Tongue (tissue), 2 donors: ENCODE results near the gene ACTR6. TPM values are rescaled to one million over a fixed set of nuclear protein-coding genes. Genes with fewer than 3 reads are reported as not detected.
"Not testable (repeated sequence)": the region's sequence is repeated elsewhere in the genome, so short reads cannot be mapped to it uniquely, and the experiment has no call there.

Source experiments
- DNase-seq: peaks from one replicate; pipeline ENCODE4 v3.0.0-alpha.2; 2015
- total RNA-seq: library from RNA; depleted of rRNA; stranded (reverse); fragments of >200 nt; gene quantifications from one replicate; pipeline ENCODE4 v1.2.3, GENCODE V29; 2014

Gene ACTR6
- 12.5 TPM for total RNA-seq

DNA sequence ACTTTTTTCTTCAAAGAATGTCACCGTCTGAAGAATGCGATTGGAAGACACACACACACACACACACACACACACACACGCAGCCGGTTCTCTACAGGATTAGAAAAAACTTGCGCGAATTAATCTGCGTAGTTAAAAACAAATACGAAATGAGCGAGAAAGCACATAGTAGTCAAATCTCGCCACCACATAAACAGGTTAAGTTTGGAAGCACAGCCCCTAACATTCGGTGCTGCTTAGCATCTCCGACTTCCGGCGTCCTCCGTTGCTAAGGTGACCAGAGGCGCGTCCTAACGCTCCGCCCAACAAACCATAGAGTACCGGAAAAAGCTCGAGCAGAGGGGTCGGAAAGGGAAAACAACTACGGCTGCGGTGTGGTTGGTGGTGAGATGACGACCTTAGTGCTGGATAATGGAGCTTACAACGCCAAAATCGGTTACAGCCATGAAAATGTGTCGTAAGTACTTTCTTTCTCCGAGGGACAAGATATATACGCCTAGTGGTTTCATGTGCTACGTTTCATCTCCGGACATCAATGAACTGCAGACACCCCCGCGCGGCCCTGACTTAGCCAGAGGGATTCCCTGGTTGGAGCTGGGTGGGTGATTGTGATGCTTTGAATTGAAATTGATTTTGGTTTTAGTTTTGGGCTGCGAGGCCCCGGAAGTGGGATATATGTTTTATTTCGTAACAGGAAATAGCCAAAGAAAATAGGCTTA lies at the start of gene ACTR6:
ACTR6 (plus strand) TSS at position 353 of the 719 bp plus-strand sequence; CDS start at position 390, 37 bp downstream.
- DNase-seq = peak; percentile 99

DNA sequence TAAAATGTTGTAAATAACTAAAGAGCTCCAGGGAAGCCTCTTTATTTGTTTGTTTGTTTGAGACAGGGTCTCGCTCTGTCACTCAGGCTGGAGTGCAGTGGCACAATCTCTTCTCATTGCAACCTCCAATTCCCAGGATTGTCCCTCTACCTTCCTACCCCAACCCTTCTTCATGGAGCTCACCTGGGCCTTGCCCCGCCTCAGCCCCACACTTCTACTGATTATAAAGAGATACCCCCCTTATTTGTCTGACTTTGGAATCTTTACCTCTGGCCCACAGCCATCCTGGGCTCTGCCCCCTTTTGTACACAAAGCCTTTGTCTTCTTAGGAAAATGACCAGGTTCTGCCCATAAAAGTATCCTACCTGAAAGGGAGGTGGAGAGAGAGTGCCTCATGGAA lies 48.8 kb upstream of the ACTR6 start:
- no peak for DNase-seq

DNA sequence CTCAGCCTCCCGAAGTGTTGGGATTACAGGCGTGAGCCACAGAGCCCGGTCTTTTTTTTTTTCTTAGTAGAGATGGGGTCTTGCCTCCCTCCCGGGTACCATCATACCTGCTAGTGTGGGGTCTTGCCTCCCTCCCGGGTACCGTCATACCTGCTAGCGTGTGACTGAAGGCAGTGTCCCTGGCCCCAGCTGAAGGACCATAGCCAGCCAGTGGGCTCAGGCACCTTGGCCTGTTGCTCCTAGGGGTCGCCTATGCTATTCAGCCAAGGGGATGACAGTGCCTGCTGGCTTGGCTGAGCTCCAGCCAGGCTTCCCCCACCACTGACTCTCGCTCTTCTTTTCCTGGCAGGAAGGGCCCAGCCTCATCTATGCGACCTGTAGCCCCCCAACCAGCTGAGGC lies 47.5 kb upstream of the ACTR6 start:
- DNase-seq = no peak

DNA sequence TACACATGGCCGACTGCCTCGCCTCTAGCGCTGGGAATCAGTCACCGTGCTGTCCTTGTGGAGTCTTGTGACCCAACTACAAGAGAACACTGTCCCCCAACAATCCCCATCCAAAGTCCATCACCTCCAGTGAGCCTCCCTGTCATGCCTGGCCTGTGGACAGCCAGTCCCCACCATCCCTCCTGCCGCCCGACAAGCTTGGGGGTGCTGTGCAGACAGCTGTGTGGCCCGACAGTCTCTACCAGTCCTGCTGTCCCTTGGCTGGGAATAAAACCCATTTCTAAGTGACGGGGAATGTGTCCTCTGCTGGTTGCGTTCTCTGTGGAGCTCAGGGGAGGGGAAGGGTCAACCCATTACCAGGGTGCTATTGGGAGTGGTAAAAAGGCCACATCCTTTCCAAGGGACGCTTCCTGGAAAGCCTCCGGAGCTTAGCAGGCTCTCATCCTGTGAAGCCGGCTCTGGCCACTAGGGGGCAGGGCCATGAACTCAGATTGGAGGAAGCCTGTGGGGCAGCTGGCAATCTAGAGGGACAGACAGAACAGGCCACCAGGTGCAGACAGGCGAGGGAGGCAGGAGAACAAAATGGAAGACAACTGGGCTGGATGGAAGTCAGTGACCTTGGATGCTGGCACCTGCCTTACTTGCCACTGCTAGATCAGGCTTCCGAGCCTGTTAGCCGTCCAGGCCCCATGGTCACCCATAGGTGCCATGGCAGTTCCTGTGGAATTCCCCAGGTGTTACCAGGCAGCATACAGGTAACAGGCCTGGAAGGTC lies 46.0 kb upstream of the ACTR6 start:
- DNase-seq = peak; percentile 51

DNA sequence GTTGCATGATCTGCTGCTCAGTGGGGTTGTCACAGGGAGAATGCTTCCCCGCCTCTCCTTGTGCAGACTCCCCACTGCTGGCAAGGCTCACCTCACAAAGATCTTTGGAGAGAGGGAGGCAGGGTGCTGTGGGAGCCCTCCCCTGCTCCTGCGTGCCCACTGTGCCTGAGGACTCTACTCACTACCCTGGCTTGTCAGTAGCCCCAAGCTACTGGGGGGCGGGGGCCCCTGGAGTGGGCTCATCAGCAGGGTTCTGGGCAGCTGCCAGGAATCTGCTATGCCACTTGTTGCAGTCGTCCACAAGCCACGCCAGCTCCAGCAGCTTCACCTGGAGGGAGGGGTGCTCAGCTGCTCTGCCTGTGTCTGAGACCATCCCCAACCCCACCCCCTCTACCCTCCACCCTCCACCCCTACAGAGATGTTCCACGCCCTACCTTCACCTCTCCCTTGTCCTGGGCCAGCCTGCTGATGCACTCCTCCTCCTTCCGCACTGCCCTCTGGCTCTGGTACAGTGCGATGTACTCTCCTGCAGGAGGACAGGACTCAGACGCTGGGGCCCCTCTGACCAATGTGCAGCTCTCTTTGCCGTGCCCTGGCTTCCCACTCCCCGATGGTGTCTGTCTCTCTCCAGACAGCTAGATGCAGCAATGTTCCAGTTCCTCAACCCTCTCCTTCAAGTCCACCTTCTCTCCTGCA lies 43.7 kb upstream of the ACTR6 start:
- peak; percentile 51 for DNase-seq

DNA sequence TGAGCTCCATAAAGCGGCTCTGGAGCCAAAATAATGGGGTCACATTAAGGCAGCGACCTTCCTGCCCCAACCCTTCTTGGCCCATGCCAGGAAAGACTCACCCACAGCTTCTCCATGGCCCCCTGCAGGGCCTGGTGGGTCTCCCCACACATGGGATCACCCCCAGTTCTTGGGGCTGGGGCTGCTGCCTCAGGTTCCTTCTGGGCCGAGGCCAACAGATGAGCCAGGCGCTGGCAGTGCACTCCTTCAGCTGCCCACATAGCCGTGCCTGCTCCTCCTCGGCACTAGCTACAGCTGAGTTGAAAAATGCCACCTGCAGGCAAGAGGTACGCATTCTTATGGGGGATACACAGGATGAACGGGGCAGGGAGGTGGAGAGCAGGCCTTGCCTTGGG lies 43.2 kb upstream of the ACTR6 start:
- no peak for DNase-seq

DNA sequence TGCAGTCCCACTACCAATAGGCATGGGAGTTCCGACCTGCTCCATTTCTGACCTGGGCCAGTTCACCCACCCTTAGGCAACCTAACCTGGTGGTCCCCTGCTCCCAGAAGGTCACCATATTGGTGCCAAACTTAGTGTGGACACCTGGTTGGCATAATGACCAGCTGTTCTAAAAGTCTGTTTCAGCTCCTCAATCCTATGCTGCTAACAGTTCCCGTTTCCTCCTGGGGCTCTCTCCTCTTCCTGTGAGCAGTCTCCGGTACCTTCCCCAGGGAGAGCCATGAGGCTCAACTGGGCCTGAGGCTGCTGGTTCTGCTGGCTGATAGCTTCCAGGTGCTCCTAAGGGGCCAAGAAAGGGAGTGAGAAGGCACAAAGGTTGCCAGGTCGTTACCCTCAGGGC lies 42.1 kb upstream of the ACTR6 start:
- DNase-seq = no peak

DNA sequence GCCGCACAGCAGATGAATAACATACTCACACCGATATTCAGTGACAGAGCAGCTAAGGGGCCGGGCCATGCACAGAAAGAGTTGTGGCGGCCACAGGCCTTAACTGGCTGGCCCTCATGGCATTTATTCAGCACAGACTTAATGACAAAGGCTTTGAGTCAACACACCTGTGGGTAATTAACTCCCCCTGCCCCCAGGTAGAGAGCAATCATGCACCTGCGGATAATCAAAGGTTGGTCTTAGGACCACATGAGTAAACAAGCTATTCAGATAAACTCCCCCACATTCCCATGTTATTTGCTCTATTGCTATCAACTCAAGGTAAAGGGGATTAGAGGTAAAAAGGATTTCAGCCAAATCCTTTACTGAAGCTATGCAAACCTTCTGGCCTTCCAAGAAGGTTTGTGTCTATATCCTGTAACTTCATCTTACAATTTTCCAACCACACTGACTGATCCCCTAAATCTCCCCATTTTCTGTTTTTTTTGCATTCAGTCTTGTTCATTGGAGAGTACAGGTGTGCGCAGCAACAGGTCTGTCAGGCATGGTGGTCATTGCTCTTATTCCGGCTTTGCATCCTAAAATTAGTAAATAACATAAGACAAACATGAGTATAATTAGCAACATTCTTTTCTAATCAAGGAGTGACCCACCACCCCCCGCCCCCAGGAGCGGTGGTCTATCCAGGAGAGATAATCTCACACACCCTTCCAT lies 41.1 kb upstream of the ACTR6 start:
- DNase-seq = no peak

DNA sequence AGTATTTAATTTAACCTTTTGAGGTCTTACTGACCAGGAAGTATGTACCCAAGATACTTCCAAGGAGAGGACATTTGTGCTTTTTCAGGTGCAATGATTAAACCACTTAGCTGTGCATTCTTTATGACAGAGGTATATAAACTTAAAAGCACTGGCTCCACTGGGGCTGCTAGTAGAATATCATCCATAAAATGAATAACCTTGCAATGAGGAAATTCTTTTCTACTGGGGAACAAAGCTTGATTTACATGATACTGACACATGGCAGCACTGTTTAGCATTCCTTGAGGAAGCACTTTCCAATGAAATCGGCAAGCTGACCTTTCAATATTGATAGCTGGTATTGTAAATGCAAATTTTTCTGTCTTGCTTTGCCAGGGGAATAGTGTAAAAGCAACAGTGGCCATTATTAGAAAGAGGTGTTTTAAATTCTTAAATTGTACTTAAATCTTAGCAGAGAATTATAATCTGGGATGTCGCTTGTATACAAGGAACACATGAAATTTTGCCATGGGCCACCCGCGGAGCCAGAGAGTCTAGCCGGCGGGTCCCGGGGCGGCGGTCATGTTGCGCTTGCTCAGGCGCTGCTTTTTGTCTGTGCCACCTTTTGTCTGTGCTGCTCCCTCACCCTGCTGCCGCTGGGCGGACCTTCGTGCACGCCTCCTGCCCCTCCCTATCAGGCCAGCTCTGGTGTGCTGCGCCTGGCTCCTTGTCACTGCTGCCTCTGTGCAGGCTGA lies 37.0 kb upstream of the ACTR6 start:
- DNase-seq = peak; percentile 80

DNA sequence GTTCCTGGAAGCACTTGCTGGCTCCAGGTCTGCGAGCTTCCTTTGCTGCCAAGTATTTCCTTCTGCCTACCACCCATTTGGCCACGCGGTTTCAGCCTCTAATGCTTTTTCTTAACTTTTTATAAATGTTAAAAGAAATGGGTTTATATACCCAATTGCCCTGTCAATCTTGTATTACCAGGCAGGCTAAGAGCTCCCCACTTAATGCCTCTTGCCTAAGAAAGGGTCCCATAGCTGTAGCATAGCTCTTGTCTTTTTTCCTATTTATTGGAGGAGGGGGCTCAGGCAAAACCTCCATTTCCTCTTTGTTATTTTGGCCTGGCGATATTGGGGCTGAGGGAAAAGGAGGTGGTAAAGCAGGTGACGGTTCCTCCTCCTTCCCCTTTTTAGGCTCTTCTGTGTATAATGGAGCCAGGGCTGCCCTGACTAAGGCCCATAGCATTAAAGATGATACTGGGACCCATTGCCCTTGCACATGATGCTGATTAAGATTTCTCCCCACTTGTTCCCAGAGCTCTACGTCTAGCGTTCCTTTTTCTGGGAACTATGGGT lies 36.4 kb upstream of the ACTR6 start:
- no peak for DNase-seq

DNA sequence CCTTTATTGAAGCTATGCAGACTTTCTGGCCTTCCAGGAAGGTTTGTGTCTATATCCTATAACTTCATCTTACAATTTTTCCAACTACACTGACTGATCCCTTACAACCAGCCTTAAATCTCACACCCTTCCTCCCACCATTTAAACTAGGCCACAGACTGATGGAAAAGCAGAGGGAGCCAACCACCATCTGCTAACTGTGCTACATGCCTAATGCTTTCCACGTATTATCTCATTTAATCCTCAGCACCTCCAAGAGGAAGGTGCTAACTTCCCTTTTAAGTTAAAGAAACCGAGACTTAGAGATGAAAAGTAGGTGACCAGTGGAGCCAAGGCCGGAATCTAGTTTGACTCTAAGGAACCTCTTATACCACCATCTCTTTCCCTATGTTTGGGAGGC lies 35.3 kb upstream of the ACTR6 start:
- DNase-seq = no peak

DNA sequence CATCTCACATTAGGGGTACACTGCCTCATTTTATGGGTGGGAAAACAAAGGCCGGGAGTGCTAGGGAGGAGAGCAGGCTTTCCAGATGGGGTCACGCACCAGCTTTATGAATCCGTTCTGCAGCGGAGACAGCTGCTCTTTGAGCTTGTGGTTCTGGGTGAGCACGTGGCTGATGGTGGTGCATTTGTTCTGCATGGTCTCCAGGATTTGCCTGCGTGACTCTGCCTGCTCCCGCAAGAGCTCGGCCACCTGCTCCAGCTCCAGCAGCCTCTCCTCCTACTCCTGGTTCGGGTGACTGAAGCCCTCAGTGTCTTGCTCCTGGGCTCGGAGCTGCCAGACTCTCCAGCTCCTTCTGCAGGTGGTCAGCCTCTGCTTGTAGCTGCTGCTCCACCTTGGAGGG lies 34.4 kb upstream of the ACTR6 start:
- DNase-seq = peak; percentile 77

DNA sequence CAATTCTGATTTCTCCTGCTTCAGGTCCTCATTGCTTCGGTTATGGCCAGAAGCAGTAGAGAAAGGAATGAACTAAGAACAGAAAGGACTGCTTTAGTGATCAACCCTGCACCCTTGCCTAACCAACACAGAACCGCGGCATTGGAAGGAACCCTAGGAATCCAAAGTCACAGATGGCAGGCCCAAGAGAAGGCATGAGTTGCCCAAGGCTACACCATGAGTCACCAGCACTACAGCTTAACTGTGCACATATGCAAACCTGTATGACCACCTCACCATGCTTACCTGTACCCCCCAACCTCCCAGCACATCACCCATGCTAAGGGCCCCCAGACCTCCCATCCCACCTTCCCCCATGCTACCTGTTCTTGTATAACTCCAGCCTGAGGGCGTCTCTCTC lies 32.1 kb upstream of the ACTR6 start:
- DNase-seq = no peak

DNA sequence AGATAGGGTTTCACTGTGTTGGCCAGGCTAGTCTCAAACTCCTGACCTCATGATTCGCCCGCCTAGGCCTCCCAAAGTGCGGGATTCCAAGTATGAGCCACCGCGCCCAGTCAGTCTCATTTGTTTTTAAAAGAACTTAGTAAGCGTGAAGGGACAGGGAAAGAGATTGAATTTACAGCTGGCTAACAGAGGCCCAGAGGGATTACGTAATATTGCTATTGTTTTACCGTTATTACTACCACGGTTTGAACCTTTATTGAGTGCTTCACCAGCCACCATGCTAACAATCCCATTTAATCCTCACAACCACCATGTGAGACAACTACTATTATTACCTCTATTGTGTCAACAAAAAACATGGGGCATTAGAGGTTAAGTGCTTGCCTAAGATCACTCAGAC lies 31.3 kb upstream of the ACTR6 start:
- DNase-seq = no peak

DNA sequence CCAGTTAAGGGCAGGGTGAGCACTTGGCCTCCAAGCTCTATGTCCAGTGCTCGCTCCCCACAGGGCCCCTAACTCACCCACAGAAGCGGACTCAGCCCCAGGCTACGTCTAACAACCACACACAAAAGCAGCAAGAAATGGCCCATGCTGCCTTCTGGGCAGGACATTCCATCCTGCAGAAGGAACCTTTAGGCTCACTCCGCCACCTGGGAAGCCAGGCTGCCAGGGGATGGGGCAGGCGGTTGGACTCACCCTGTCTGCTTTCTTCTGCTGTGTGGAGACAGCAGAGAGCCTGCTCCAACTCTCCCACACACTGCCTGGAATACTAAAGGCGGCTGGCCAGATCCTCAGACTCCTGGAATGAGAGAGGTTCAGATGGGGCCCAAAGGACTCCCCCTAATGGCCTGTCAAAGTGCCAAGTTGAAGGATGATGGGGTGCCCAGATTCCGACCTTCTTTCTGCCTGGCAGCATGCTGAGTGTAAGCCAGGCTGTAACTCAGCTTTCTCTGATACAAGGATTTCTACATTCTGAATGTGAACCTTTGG lies 30.2 kb upstream of the ACTR6 start:
- DNase-seq = no peak

DNA sequence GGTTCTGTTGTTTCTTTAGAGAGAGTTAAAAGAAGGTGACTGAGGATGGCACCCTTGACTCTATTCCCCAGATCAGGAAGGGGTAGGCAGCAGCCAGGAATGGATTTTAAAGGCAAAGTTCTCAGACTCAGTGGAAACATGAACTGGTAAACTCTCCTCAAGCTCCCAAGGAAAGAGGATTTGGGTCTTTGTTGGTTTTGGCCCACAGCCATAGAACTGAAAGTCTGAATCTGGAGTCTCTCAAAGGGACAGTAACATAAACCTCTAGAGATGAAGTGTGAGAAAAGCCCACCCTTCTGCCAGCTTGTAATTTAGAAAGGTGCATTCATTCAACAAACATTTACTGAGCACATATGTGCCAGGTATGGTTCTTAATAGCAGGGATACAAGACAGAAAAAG lies 29.4 kb upstream of the ACTR6 start:
- DNase-seq = no peak

DNA sequence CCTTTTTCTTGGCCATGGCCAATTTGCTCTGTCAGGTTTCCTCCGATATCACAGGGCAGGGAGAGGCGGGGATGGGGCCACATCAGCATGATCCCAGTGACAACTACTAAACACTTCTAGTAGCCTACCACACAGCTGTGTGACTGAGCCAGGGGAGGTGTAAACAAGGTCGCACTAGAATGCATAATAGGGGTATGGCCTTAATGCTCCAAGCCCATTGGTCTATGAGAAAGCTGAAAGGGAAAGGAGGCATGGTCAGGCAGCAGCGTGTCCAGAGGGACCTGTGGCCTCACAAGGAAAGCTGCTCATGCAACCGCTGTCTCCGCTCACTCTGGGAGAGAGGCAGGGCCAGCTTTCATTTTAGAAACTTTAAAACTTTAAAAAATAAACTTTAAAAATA lies 27.5 kb upstream of the ACTR6 start:
- no peak for DNase-seq

DNA sequence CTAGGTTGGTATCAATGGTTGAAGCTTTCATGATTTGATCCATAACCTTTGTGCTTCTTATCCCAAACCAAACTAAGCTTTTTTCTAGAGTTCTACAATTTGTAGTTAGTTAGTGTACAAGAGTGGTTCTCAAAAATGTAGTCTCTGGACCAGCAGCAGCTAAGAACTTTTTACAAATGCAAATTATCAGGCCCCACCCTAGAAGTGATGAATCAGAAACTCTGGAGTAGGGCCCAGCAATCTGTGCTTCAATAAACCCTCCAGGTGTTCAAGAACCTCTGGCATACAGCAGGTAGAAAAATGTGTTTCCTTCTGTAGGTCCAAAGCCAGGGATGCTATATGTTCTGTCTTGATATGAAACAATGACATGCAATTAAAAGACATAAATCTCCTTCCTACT lies 26.1 kb upstream of the ACTR6 start:
- no peak for DNase-seq

DNA sequence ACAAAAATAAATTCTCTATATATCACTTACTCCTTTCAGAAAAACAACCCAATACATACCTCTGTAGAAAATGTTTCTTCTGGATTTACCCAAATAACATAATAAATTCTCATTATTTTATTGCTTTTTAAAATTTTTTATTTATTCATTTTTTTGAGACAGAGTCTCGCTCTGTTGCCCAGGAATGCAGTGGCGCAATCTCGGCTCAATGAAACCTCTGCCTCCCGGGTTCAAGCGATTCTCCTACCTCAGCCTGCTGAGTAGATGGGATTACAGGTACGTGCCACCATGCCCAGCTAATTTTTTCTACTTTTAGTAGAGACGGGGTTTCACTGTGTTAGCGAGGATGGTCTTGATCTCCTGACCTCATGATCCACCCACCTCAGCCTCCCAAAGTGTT lies 24.1 kb upstream of the ACTR6 start:
- not testable (repeated sequence) for DNase-seq

DNA sequence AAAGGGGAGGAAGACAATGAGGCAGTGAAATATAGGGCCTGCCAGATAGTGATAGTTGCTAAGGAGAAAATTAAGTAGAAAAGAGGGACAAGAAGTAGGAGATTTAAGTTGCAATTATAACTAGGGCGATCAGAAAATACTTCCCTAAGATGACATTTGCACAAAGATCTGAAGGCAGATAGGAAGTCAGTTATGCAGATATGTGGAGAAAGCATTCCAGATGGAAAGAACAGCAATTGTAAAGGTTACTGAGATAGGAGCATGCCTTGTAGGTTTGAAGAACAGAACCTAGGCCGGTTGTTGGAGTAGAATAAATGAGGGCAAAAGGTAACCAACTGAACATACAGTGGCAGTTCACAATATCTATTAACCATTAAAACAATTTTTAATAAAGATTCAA lies 21.4 kb upstream of the ACTR6 start:
- no peak for DNase-seq

DNA sequence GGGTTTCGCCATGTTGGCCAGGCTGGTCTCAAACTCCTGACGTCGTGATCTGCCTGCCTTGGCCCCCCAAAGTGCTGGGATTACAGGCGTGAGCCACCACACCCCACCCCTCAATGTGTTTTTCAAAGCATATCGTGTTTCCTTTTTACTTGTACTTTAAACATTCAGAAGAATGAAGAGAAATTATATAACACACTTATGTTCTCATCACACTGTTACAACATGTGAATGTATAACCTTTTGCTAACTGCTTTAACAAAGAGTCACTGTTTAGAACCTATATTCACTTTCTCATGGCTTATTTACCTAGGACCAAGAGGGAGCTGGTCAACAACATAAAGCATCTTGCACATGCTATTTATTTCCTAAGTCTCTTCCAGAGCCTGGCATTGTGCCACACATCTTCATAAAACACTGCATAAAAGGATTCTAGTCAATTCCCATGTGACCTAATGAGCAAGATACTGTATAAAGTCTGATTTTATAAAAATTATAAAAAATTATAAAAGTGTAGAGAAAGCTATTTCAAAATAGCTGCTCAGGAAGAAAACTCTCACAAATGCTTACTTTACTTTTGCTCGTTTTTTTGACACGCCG lies 16.0 kb upstream of the ACTR6 start:
- no peak for DNase-seq
